ENCODE data around the gene SELENOW.

Gene SELENOW

GRCh38 chr19:47778049-47778953 is at the start of gene SELENOW:
Gene SELENOW, plus strand, starts transcription at chr19:47778703. Its CDS starts 83 bp downstream, at chr19:47778786.
- H3K4me3 ChIP-seq (ENCODE audit: low read length): peak within 1 kb of the TSS; percentile 86
- no peak for TF ChIP-seq ZNF274 (IDR thresholded peaks at IDR 0.05; ENCODE audit: low read depth, low read length)

GRCh38 chr19:47729468-47729798 is 49.1 kb upstream of the SELENOW start:
- TF ChIP-seq ZNF274 (IDR thresholded peaks at IDR 0.05; ENCODE audit: low read depth, low read length): no peak

GRCh38 chr19:47729799-47730520 is 48.5 kb upstream of the SELENOW start:
- H3K4me3 ChIP-seq (ENCODE audit: low read length): no peak overlapping the region
- TF ChIP-seq ZNF274 (IDR thresholded peaks at IDR 0.05; ENCODE audit: low read depth, low read length): no peak

More at GRCh38 chr19:47729468-47729798, 49.1 kb upstream of the SELENOW start:
- H3K4me3 ChIP-seq (ENCODE audit: low read length): no peak overlapping the region

- TF ChIP-seq ZNF274 (IDR thresholded peaks at IDR 0.05; ENCODE audit: low read depth, low read length): no peak
- H3K4me3 ChIP-seq (ENCODE audit: low read length): no peak overlapping the region
Observed at GRCh38 chr19:47730521-47730889, 48.0 kb upstream of the SELENOW start.

GRCh38 chr19:47730910-47731309 is 47.6 kb upstream of the SELENOW start:
- TF ChIP-seq ZNF274 (IDR thresholded peaks at IDR 0.05; ENCODE audit: low read depth, low read length): no peak
- no peak overlapping the region for H3K4me3 ChIP-seq (ENCODE audit: low read length)

GRCh38 chr19:47735131-47735530 is 43.4 kb upstream of the SELENOW start:
- TF ChIP-seq ZNF274 (IDR thresholded peaks at IDR 0.05; ENCODE audit: low read depth, low read length): no peak

GRCh38 chr19:47740866-47741519 is 37.5 kb upstream of the SELENOW start:
- H3K4me3 ChIP-seq (ENCODE audit: low read length): no peak overlapping the region
- TF ChIP-seq ZNF274 (IDR thresholded peaks at IDR 0.05; ENCODE audit: low read depth, low read length): no peak

More at GRCh38 chr19:47735131-47735530, 43.4 kb upstream of the SELENOW start:
- no peak overlapping the region for H3K4me3 ChIP-seq (ENCODE audit: low read length)

GRCh38 chr19:47741544-47742140 is 36.9 kb upstream of the SELENOW start:
- no peak overlapping the region for H3K4me3 ChIP-seq (ENCODE audit: low read length)
- no peak for TF ChIP-seq ZNF274 (IDR thresholded peaks at IDR 0.05; ENCODE audit: low read depth, low read length)

- no peak overlapping the region for H3K4me3 ChIP-seq (ENCODE audit: low read length)
- no peak for TF ChIP-seq ZNF274 (IDR thresholded peaks at IDR 0.05; ENCODE audit: low read depth, low read length)
Observed at GRCh38 chr19:47742634-47743033, 35.9 kb upstream of the SELENOW start.

GRCh38 chr19:47745010-47745901 is 33.2 kb upstream of the SELENOW start, which contains the start of gene NOP53:
Gene NOP53, plus strand, starts transcription at chr19:47745546. Its CDS starts 14 bp downstream, at chr19:47745560.
- TF ChIP-seq ZNF274 (IDR thresholded peaks at IDR 0.05; ENCODE audit: low read depth, low read length): no peak
- H3K4me3 ChIP-seq (ENCODE audit: low read length): peak within 1 kb of the TSS; percentile 69

GRCh38 chr19:47746129-47746528 is 32.4 kb upstream of the SELENOW start:
- peak overlapping the region; percentile 69 for H3K4me3 ChIP-seq (ENCODE audit: low read length)

- TF ChIP-seq ZNF274 (IDR thresholded peaks at IDR 0.05; ENCODE audit: low read depth, low read length): no peak
- H3K4me3 ChIP-seq (ENCODE audit: low read length): peak overlapping the region; percentile 6; the same call in 1 of the 2 replicates
Observed at GRCh38 chr19:47749326-47749725, 29.2 kb upstream of the SELENOW start.

- no peak overlapping the region for H3K4me3 ChIP-seq (ENCODE audit: low read length)
- TF ChIP-seq ZNF274 (IDR thresholded peaks at IDR 0.05; ENCODE audit: low read depth, low read length): no peak
Observed at GRCh38 chr19:47750752-47751151, 27.8 kb upstream of the SELENOW start.
